ENCODE results near the gene AIFM1.
A peak's percentile ranks its signal among the peaks of the same experiment; 100 is the strongest.

Gene AIFM1

DNA sequence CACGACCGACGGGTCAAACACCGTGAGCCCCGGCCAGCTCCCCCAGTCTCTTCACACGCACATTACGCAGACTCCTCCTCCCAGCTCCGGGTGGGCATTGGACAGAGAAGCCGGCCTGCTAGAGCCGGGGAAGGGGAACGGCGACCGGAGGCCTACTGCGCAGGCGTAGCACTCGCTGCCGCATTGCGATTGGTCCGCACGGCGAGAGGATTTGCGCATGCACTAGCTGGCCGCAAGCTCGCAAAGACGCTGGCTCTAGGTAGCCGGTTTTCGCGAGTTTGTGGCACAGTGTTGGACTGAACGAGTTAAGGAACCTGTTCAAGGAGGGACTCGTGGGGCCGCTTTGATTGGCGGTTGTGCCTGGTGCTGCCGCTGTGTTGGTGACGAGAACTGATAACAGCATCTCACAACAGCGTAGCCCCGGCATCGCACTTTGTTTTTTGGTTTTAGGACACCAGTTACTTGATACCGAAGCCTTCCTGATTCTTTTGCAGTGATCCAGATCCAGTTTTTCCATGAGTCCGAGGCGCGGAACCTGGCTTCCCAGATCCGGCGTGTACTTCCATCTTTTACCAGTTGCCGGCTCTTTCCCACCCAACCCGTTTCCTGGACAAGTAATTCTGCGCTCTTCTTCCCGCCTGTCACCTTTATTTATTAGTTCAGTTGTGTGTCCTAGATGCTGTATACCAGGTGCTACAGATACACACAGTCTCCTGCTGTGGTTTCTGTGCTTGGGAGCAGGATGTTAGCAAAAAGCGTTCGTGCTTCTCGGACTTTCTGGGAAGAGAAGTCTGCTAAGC, at the start of gene AIFM1:
AIFM1 (minus strand) TSS at position 139 of the 800 bp plus-strand sequence. CDS start 185 bp downstream, outside the sequence.
- TF ChIP-seq, protein P1, sequence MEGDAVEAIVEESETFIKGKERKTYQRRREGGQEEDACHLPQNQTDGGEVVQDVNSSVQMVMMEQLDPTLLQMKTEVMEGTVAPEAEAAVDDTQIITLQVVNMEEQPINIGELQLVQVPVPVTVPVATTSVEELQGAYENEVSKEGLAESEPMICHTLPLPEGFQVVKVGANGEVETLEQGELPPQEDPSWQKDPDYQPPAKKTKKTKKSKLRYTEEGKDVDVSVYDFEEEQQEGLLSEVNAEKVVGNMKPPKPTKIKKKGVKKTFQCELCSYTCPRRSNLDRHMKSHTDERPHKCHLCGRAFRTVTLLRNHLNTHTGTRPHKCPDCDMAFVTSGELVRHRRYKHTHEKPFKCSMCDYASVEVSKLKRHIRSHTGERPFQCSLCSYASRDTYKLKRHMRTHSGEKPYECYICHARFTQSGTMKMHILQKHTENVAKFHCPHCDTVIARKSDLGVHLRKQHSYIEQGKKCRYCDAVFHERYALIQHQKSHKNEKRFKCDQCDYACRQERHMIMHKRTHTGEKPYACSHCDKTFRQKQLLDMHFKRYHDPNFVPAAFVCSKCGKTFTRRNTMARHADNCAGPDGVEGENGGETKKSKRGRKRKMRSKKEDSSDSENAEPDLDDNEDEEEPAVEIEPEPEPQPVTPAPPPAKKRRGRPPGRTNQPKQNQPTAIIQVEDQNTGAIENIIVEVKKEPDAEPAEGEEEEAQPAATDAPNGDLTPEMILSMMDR (IDR thresholded peaks at IDR 0.05; ENCODE audit: insufficient read depth, low read depth, low read length, missing control alignments): no peak
- DNase-seq (ENCODE audit: low read depth): peak; percentile 97
- H3K4me3 ChIP-seq (ENCODE audit: low read depth, low read length): peak within 1 kb of the TSS; percentile 73

DNA sequence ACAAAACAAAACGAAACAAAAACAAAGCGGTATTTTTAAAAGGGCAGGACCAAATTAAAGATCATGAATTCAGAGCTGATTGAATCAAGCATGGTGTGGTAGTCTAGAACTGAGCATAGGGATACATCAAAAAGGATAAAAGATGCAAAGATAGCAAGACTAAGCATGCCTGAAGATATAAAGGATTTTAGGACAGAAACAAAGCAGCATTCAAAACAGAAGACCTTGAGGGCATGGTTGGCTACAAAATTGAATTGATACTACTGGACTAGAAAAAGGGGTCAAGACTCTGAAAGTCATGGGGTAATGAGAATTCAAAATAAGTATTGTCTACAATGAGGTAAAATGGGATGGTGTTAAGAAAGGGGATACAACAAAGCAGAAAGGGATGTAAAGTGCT, 47.7 kb upstream of the AIFM1 start:
- no peak overlapping the region for H3K4me3 ChIP-seq (ENCODE audit: low read depth, low read length)
- TF ChIP-seq, protein P1 (IDR thresholded peaks at IDR 0.05; ENCODE audit: insufficient read depth, low read depth, low read length, missing control alignments): no peak
- DNase-seq (ENCODE audit: low read depth): no peak

DNA sequence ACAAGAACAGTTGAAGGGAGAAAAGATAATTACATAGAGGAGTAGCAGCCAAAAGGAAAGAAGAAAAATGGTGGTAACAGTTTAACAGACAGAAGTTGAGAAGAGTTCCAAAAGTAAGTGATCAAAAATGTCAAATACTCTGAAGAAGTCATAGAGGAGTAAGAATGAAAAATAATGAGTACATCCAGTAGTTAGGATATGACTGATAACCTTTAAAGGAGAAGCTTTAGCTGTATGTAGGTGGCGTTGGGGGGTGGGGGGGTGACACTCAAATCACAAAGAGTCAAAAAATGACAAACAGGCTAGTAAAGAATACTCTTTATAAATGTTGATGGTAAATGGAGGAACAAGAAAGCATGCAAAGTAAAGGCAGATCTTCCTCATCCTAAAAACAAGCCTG, 46.7 kb upstream of the AIFM1 start:
- no peak overlapping the region for H3K4me3 ChIP-seq (ENCODE audit: low read depth, low read length)
- TF ChIP-seq, protein P1 (IDR thresholded peaks at IDR 0.05; ENCODE audit: insufficient read depth, low read depth, low read length, missing control alignments): no peak
- no peak for DNase-seq (ENCODE audit: low read depth)

DNA sequence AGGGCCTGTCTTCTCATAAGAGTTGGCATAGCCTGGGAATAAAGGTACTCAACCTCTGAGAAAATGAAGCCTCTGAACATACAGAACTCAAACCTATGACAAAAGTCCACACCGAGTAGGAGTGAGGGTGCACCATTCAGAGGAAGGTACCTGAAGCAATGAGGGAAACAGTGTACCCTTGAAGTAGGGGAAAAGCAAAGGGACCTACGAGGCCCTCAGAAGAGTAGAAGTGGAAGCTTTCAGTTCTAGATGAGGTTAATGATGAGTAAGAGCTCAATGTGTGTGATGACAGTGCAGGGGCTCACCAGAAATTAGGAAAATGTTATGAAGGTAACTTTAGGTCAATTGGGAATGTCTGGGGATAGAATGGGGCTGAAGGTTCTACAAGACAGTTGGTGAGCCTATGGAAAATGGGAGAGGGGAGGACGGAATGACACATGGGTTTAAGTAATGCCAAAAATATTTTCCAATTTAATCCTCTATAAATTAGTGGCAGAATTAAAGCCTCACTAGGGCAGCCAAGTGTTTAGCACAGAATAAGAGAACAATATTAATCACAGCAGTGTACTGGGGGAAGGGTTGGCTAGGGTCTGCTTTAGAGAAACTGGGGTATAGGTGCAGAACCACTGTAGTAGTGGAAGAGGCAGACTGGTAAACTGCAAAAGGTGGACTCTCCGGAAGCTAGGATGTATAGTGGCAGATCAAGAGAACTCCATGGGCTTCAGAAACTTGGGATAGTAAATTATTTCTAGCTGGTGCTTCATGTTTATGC, 46.0 kb upstream of the AIFM1 start:
- no peak overlapping the region for H3K4me3 ChIP-seq (ENCODE audit: low read depth, low read length)
- DNase-seq (ENCODE audit: low read depth): no peak
- TF ChIP-seq, protein P1 (IDR thresholded peaks at IDR 0.05; ENCODE audit: insufficient read depth, low read depth, low read length, missing control alignments): no peak

DNA sequence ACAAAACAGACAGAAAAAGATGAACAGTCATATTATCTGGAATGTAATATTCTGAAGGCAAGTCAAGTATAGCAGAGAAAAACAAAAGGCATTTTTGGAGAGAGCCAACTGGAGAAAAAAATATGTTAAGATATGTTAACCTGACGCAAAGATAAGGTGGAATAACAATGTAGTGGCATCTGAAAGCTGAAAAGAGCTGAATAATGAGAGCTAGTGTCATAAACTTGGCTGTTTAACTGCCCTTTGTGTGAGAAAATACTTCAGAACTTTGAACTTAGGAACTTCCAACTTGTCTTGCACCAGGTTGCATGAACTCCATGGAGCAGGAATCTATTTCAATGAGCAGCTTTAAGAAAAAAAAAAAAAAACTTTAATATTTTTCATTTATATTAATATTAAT, 39.0 kb upstream of the AIFM1 start:
- DNase-seq (ENCODE audit: low read depth): no peak
- TF ChIP-seq, protein P1 (IDR thresholded peaks at IDR 0.05; ENCODE audit: insufficient read depth, low read depth, low read length, missing control alignments): no peak

DNA sequence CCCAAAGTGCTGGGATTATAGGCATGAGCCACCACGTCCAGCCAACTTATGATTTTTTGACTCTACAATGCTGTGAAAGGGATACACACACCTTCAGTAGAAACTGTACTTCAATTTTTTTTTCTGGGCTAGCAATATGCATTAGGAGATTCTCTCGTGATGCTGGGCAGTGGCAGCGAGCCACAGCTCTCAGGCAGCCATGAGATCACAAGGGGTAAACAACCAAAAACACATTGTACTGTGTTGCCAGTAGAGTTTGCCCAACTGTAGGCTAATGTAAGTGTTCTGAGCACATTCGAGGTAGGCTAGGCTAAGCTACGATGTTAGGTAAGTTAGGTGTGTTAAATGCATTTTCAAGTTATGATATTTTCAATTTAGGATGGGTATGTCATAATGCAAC, 31.8 kb upstream of the AIFM1 start:
- DNase-seq (ENCODE audit: low read depth): no peak
- TF ChIP-seq, protein P1 (IDR thresholded peaks at IDR 0.05; ENCODE audit: insufficient read depth, low read depth, low read length, missing control alignments): no peak
- no peak overlapping the region for H3K4me3 ChIP-seq (ENCODE audit: low read depth, low read length)

More for the DNA sequence above, 39.0 kb upstream of the AIFM1 start:
- no peak overlapping the region for H3K4me3 ChIP-seq (ENCODE audit: low read depth, low read length)
